HEK293T (cell line): Measurements from ENCODE around the gene TSEN2.

Experiments used
- ARNT ChIP-seq: fragments of 450-650 bp; IDR thresholded peaks from 2 replicates; pipeline ENCODE4 v1.6.1; 2017; ENCODE audit warnings: mild to moderate bottlenecking
- BHLHE40 ChIP-seq: fragments of 450-650 bp; IDR thresholded peaks from 2 replicates; pipeline ENCODE4 v1.6.1; 2016; ENCODE audit warnings: mild to moderate bottlenecking, moderate library complexity, borderline replicate concordance
- ELF4 ChIP-seq: fragments of 450-650 bp; IDR thresholded peaks from 2 replicates; pipeline ENCODE4 v1.6.1; 2017; ENCODE audit warnings: antibody characterized with exemption
- FOXA1 ChIP-seq: fragments of 450-650 bp; IDR thresholded peaks from 2 replicates; pipeline ENCODE4 v1.6.1; 2016; ENCODE audit warnings: mild to moderate bottlenecking
- FOXK2 ChIP-seq: fragments of 450-650 bp; IDR thresholded peaks from 2 replicates; pipeline ENCODE4 v1.6.1; 2016; ENCODE audit warnings: mild to moderate bottlenecking
- FOXM1 ChIP-seq: fragments of 450-650 bp; IDR thresholded peaks from 2 replicates; pipeline ENCODE4 v1.6.1; 2017; ENCODE audit warnings: mild to moderate bottlenecking, borderline replicate concordance
- HDGF ChIP-seq: fragments of 450-650 bp; IDR thresholded peaks from 2 replicates; pipeline ENCODE4 v1.6.1; 2017; ENCODE audit warnings: antibody characterized with exemption, borderline replicate concordance
- LEF1 ChIP-seq: fragments of 450-650 bp; IDR thresholded peaks from 2 replicates; pipeline ENCODE4 v1.6.1; 2017; ENCODE audit warnings: mild to moderate bottlenecking, borderline replicate concordance
- PKNOX1 ChIP-seq: fragments of 450-650 bp; IDR thresholded peaks from 2 replicates; pipeline ENCODE4 v1.6.1; 2016
- SP1 ChIP-seq: fragments of 450-650 bp; IDR thresholded peaks from 2 replicates; pipeline ENCODE4 v1.6.1; 2017
- SUZ12 ChIP-seq: fragments of 450-650 bp; IDR thresholded peaks from 2 replicates; pipeline ENCODE4 v1.6.1; 2016; ENCODE audit warnings: mild to moderate bottlenecking
- TARDBP ChIP-seq: fragments of 450-650 bp; IDR thresholded peaks from 2 replicates; pipeline ENCODE4 v1.6.1; 2016

DNA sequence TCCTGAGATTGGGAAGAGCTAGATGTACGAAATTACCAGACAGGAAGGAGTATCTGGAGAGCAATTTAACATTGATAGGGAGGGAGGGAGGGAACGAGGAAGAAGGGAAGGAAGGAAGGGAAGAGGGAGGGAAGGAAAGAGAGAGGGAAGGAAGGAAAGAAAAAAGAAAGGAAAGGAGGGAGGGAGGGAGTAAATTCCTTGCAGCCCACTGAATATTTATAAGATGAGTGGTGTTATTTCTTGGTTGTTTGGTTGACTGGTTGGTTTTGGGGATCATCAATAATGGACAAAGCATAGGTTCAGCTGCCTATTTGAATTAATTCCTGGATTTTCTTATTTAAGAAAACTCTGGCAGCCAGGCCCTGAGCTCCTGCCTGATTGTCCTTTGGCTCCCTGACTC, 15.5 kb upstream of the TSEN2 start:
- TF ChIP-seq SP1 (no peak), FOXK2 (no peak), SUZ12 (no peak), FOXM1 (no peak), PKNOX1 (no peak), HDGF (no peak), ARNT (no peak), FOXA1 (no peak), LEF1 (no peak), TARDBP (no peak), BHLHE40 (no peak), ELF4 (no peak)
